Neural progenitor cell (in vitro differentiated cells): Measurements from ENCODE around the gene SYNDIG1.

Experiments used
- CTCF ChIP-seq: fragments of 200-600 bp; sonication (generic); IDR thresholded peaks from 2 replicates; pipeline ENCODE4 v1.5.1; 2017; ENCODE audit warnings: antibody characterized with exemption, mild to moderate bottlenecking
- EZH2 ChIP-seq: fragments of 200-600 bp; sonication (generic); IDR thresholded peaks from 2 replicates; pipeline ENCODE4 v1.6.1; 2017; ENCODE audit warnings: antibody characterized with exemption, mild to moderate bottlenecking, moderate library complexity
- EZH2phosphoT487 ChIP-seq: fragments of 200-600 bp; sonication (generic); IDR thresholded peaks from 2 replicates; pipeline ENCODE4 v1.6.1; 2017; ENCODE audit warnings: antibody characterized with exemption

- TF ChIP-seq EZH2 (no peak), CTCF (no peak), EZH2phosphoT487 (no peak)
Measured at GRCh38 chr20:24658920-24659660, 189.7 kb downstream of the SYNDIG1 start.
